Measurements from ENCODE around the gene ADSL.

Gene ADSL

GRCh38 chr22:40414838-40415505, 68.7 kb downstream of the ADSL start:
- H3K4me3 ChIP-seq (ENCODE audit: low read depth, low read length): no peak overlapping the region

GRCh38 chr22:40415531-40416266, 69.4 kb downstream of the ADSL start:
- no peak for DNase-seq (ENCODE audit: low read depth)
- no peak for TF ChIP-seq CTCF (IDR thresholded peaks at IDR 0.05; ENCODE audit: control insufficient read depth, extremely low read depth, insufficient read depth)

More at GRCh38 chr22:40414838-40415505, 68.7 kb downstream of the ADSL start:
- TF ChIP-seq CTCF (IDR thresholded peaks at IDR 0.05; ENCODE audit: control insufficient read depth, extremely low read depth, insufficient read depth): no peak
- DNase-seq (ENCODE audit: low read depth): no peak

GRCh38 chr22:40416267-40416570, 69.9 kb downstream of the ADSL start:
- TF ChIP-seq CTCF (IDR thresholded peaks at IDR 0.05; ENCODE audit: control insufficient read depth, extremely low read depth, insufficient read depth): no peak
- no peak for DNase-seq (ENCODE audit: low read depth)
- H3K4me3 ChIP-seq (ENCODE audit: low read depth, low read length): no peak overlapping the region

More at GRCh38 chr22:40415531-40416266, 69.4 kb downstream of the ADSL start:
- no peak overlapping the region for H3K4me3 ChIP-seq (ENCODE audit: low read depth, low read length)

GRCh38 chr22:40416636-40417035, 70.3 kb downstream of the ADSL start:
- DNase-seq (ENCODE audit: low read depth): no peak

GRCh38 chr22:40417041-40417440, 70.7 kb downstream of the ADSL start:
- H3K4me3 ChIP-seq (ENCODE audit: low read depth, low read length): no peak overlapping the region
- no peak for TF ChIP-seq CTCF (IDR thresholded peaks at IDR 0.05; ENCODE audit: control insufficient read depth, extremely low read depth, insufficient read depth)
- DNase-seq (ENCODE audit: low read depth): no peak

More at GRCh38 chr22:40416636-40417035, 70.3 kb downstream of the ADSL start:
- TF ChIP-seq CTCF (IDR thresholded peaks at IDR 0.05; ENCODE audit: control insufficient read depth, extremely low read depth, insufficient read depth): no peak
- no peak overlapping the region for H3K4me3 ChIP-seq (ENCODE audit: low read depth, low read length)

- H3K4me3 ChIP-seq (ENCODE audit: low read depth, low read length): no peak overlapping the region
- no peak for DNase-seq (ENCODE audit: low read depth)
- TF ChIP-seq CTCF (IDR thresholded peaks at IDR 0.05; ENCODE audit: control insufficient read depth, extremely low read depth, insufficient read depth): no peak
These were observed 71.6 kb downstream of the ADSL start for GRCh38 chr22:40417881-40418280.
